RPMI7951 (cell line): ENCODE measurements around the gene WASF2. TPM values are rescaled to one million over a fixed set of nuclear protein-coding genes. Genes with fewer than 3 reads are reported as not detected.
A peak's percentile ranks its signal among the peaks of the same experiment; 100 is the strongest.

Experiments used
- DNase-seq: peaks from one replicate; pipeline ENCODE4 v3.0.0-alpha.2; 2012; ENCODE audit warnings: low read depth
- total RNA-seq: library from RNA; depleted of rRNA; stranded (reverse); fragments of >200 nt; shearing (Covaris generic); gene quantifications from 2 replicates; pipeline ENCODE4 v1.2.3, GENCODE V29; 2014; rRNA removed

WASF2 gene
- total RNA-seq, 1 experiment from 2014 or later, result 15.1 TPM

DNA sequence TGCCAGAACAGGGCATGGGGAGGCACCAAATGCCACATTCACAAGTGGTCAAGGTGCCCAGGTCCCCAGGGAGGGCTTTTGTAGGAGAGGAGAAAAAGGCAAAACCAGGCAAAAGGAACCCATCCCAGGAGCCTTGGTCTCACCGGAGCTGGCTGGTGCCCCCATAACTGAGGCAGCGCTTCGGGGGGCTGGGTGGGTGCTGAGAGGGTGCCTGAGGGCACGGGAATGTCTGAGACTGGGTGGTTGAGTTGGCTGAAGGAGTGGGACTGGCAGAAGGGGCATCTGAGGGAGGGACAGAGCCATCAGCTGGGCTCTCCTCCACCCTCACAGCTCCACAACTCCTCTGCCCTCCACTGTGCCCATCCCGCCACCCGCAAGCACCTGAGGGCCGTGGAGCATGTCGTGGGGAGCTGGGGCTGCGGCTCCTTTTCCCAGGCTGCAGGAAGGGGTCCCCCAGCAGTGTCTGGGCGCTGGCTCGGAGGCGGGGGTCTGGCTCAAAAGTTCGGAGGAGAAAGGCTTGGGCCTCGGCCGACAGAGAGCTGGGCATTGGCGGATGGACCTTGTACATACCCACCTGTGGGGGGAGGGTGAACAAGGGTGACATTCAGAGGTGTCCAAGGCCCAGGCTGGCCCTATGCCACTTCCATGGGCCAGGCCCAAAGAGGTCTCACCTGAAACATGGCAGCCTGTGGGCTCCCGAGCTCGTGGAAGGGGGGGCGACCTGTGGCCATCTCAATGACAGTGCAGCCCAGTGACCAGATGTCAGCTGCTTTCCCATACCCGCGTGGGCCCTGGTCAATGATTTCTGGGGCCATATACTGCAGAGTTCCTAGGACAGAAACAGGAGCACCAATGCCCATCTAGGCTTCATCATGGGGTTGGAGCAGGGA is 131.7 kb downstream of the WASF2 start:
- no peak for DNase-seq

DNA sequence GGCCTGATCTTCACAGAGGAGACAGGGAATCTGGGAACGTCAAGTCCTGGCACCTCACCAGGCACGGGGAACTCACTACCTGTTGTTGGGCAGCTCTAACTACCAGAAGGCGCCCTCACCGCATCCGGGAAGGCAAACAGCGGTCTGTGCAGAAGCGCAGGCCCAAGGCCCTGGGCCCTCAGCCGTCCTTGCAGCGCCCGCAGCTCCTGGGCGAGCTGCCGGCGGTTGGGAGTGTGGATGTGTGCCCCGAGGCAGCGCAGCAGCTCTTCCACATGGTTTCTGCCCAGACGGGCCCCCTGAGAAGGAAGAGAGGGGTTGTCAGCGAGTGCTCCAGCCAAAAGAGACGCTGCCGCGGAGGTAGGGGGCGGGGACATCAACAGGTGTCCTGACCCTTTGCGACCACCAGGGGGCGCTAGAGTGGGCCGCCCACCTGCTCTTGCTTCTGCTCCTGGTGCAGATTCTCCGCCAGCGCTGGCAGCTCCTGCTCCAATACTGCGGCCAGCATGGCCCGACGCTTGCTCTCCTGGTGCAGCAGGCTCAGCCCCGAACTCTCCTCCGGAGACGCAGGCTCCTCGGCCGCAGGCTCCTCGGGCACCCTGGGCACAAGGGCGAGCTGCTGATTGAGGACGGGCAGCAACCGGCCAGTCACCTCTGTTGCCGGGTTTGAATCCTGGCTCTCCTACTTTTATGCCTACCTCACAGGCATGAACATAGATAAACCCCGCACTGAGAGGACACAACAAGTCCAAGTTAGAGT is 132.5 kb downstream of the WASF2 start:
- peak; percentile 27 for DNase-seq

- no peak for DNase-seq
These were observed 133.2 kb downstream of the WASF2 start for GRCh38 chr1:27356619-27357280.

GRCh38 chr1:27356277-27356618 is 133.7 kb downstream of the WASF2 start:
- DNase-seq, result no peak

- DNase-seq, result no peak
These were observed 134.3 kb downstream of the WASF2 start for GRCh38 chr1:27355683-27356082.

Other genes with a start within 250 kb of the WASF2 start
- gene TMEM222, start 168.0 kb downstream of the WASF2 start, total RNA-seq, result 47.4 and 47.8 TPM in 2 replicates
- 0.12 TPM in 1 of 2 replicates, not detected in the other for gene SYTL1, start 148.1 kb downstream of the WASF2 start, total RNA-seq
- gene MAP3K6, start 123.2 kb downstream of the WASF2 start, total RNA-seq, result 14.5 and 20.6 TPM in 2 replicates
- not detected in 2 replicates for gene FCN3, start 115.3 kb downstream of the WASF2 start, total RNA-seq
- gene CD164L2, start 106.8 kb downstream of the WASF2 start, total RNA-seq, result not detected in 2 replicates
- gene GPR3, start 97.5 kb downstream of the WASF2 start, total RNA-seq, result 4.5 and 6.4 TPM in 2 replicates
- gene AHDC1, start 114.0 kb upstream of the WASF2 start, total RNA-seq, result 5.8 and 7.1 TPM in 2 replicates
- not detected in 2 replicates for gene FGR, start 145.0 kb upstream of the WASF2 start, total RNA-seq
- gene IFI6, start 182.0 kb upstream of the WASF2 start, total RNA-seq, result 75.3 and 169 TPM in 2 replicates
- gene FAM76A, start 235.8 kb upstream of the WASF2 start, total RNA-seq, result 12.1 and 16.7 TPM in 2 replicates